Ramos (cell line): ENCODE data around the gene CMTM7.

Experiments used
- in situ Hi-C: fragments of 300-500 bp; cut with MboI; formaldehyde crosslinking; loops from one replicate; pipeline ENCODE4 v1.14.3; 2022; ENCODE audit warnings: low sequenced_read_pairs; ENCODE audit not compliant: unreplicated experiment

CMTM7 gene, protein sequence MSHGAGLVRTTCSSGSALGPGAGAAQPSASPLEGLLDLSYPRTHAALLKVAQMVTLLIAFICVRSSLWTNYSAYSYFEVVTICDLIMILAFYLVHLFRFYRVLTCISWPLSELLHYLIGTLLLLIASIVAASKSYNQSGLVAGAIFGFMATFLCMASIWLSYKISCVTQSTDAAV

GRCh38 chr3:32391643-32392535, at the start of gene CMTM7:
Gene CMTM7, plus strand, starts transcription at chr3:32391853. Its CDS starts 54 bp downstream, at chr3:32391907.
- in situ Hi-C loops: no loop called here

DNA sequence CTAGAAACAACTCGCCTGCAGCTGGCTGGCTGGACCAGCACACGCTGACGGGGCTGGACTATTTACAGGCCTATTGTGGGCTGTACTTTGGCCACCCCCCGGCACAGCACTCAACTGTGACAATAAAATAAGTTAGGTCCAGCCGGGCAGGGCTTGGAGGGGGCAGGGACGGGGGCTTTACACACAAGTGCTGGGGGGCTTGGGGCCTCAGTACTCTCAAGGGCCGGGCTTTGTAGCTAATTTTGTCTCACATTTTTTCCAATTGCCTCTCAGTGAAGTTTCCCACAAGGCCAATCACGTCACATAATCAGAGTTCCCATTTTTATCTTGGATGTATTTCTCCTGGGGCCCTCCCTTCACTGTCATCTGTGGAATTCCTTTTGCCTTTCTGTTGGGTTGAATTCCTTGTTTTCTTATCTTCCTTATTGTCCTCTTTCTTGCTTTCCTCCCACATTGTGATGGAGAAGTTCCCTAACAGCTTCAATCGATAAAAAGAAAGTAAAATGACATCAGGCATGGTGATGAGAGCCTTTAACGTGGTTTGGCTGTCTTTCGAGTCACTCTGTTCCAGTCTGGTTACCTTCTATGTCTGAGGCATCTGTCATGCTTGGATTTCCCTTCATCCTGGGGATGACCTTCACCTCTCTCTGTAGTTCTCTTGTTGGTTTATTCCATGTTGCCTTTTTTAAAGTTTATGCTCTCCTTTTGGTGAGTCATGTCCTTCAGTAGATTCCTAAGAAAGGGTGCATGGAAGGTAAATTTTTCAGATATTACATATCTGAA, 44.1 kb upstream of the CMTM7 start:
- in situ Hi-C loops: no loop called here

DNA sequence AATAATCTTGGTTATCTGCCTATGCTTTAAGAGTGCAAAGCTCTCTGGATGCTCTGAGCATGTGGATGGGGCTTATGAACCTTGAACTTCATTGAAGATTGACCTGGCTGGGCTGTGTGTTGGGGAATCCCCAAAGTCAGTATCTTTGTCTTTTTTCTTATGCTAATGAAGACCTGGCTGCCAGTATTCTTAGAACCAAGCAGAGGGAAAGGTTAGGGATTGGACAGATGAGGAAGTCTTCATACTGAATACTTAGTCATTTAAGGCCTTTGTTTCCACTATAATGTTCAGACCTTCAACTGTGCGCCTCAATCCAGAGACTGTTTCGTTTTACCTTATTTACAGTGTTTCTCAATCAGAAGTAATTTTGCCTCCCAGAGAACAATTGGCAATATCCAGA, 42.5 kb upstream of the CMTM7 start:
- in situ Hi-C loops: no loop called here

DNA sequence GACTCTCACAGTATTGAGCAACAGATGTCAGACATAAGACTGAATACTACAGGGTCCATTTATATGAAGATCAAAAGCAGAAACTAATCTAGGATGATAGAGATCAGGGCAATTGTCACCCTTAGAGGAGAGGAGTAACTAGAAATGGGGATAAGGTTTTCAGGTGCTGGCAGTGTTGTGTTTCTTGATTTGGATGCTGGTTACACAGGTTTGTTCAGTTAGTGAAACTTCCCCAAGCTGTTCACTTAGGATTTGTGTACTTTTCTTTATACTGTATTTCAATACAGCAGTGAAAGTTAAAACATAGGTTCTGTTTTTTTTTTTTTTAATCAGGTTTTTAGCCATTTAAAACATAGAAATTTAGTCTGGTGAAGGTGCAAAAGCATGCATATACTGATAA, 39.1 kb upstream of the CMTM7 start:
- in situ Hi-C loops: no loop called here

DNA sequence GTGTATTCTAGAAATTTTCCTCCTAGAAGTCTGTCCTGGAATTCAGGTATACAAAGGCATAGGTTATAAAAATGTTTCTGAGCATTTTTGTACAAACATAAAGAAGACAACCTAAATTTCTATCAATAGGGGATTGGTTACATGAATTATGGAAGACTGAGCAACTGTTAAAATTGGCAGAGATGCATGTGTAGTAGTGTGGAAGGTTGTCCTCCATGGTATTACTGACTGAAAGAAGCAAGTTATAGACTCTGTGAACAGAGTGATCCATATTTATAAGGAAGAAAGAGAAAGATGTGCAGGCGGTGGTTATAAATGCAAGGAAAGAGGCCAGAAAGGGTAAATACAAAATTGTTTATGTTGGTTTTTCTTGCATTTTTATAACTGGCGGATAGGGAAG, 38.3 kb upstream of the CMTM7 start:
- in situ Hi-C loops: no loop called here

- in situ Hi-C loops: no loop called here
Measured at GRCh38 chr3:32354362-32354778, 37.3 kb upstream of the CMTM7 start.

DNA sequence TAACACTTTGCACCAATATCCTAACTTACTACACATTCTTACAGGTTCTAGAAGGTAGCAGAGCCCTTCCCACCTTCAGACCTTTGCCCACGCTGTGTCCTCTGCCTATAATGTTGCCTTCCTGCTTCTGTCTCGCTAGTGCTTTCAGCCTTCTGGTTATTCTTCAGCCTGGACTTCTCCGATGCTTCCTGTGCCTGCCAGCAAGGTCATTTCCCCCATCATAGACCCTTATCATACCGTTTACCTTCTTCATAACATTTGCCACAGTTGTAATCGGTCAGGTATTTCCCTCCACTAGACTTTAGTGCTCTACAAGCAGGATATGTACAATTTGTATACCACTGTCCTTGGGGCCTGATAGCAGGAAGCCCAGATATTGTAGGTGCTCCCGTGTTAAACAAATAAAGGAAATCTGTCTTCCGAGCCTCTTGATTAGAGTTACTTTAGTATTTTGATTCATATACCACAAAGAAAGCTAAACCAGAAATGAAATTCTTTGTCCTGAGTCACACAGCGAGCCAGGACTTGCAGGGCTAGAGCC, 35.8 kb upstream of the CMTM7 start:
- in situ Hi-C loops: no loop called here

DNA sequence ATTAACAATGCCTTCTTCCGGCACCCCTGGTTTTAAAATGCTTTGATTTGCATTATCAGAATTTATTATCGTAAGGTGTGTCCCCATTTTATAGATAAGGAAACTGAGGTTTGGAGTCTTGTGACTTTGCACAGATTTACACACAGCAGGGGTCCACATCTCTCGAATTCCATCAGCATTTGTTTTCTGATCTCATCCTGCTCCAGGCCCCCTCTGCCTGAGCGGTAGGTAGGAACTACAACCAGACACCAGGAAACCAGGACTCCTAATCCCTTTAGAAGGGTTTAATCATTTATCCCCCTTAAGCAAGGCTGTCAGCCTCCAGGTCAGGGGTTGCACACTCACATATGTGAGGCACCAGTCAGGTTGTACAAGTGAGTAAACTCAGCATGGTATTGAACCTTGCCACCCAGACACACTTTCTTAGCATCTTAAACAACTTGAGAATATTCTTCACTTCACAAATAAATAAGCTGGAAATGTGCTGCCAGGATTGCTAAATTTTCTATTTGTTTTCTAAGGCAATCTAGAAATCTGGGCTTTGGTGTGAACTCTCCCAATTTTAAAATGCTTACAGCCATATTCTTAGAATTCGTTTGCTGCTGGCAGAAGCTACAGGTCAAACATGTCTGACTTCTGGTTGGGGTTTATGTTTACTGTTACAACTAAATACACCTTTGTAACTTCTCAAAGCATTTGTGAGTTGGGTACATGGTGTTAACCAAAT, 31.7 kb upstream of the CMTM7 start:
- in situ Hi-C loops: no loop called here

- in situ Hi-C loops: no loop called here
Measured at GRCh38 chr3:32360493-32360827, 31.2 kb upstream of the CMTM7 start.

DNA sequence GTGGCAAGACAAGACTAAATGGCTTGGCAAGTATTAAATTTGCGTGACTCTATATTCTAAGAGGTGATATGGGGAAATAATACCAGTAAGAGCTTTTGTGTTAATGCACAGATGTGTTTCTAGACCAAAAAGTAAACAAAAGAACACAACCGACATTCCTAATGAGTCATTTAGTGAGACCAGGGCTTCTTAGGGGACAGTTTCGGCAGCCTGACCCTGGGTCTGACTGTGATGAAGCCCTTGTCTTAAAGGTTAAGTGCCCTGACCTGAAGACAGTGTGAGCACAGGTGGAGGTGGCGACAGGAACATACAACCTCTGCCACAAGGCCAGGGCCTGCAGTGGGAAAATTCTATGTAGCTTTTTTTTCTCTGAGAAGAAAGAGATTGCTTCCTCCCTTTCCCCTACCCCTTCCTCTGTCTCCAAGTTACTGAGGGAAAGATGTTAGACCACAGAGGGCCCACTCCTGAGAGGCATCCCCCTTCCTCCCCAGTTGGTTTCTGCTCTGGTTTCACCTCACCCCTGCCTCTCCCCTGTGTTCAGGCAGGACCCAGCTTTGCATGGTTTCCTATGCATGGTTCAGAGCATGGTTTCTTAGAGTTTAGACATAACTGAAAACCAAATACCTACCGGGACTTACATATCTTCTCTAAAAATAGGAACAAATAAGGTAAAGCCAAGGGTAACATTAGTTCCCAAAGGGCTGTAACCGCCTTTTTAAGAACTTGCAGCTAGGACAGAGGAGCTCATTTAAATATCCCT, 24.8 kb upstream of the CMTM7 start:
- in situ Hi-C loops: no loop called here

DNA sequence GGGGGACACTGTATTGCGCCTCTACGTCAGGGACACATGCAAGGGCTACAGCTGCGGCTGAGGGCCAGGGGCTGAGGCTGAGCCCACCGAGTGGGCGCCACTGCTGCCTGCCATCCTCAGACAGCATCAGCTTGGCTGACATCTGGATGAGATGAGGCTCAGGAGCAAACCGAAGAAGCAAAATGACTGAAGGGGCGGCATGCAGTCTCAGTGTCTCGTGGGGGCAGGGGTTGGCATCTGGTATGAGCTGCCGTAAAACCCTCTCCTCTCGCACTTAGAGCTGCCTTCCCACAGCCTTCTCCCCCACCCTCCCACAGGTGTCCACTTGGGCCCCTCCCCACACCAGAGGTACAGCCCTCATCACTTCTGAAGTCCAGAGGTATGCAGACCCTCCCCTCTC, 24.2 kb upstream of the CMTM7 start:
- in situ Hi-C loops: no loop called here

GRCh38 chr3:32371461-32372212, 20.0 kb upstream of the CMTM7 start:
- in situ Hi-C loops: loop anchor here (5.0 kb wide), 1 partner anchor 96 kb away; no protein-coding TSS in a partner anchor

DNA sequence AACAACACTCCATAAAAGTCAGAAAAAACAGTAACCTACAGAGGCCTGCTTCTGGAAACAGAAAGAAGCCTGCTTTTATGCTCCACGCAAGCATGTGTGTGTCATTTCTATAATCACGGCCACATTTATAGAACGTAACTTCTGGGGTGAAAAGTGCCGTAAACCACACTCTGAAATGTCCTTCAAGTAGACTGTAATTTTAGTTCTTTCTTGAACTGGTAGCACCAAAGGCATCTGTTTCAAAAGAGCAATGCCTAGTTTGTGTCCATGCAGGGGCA, 19.5 kb upstream of the CMTM7 start:
- in situ Hi-C loops: loop anchor here (5.0 kb wide), 1 partner anchor 95 kb away; no protein-coding TSS in a partner anchor

- in situ Hi-C loops: loop anchor here (5.0 kb wide), 1 partner anchor 94 kb away; no protein-coding TSS in a partner anchor
Measured at GRCh38 chr3:32373276-32373675, 18.4 kb upstream of the CMTM7 start.

DNA sequence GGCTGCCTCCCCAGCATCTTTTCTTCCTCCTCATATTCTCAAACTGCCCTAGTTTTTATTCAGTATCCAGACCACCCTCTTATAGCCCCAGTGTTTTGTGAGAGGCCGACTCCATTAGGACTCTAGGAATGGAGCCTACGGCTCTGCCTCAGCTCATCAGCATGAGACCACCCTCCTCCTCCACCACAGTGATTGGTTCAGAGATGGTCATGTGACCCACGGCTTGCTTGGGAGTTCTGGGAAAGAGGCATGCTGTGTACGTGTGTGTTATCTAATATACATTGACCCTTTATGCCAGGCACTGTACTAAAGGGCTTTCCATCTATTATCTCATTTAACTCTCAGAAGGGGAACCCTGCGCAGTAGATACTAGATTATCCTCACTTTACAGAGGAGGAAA, 17.8 kb upstream of the CMTM7 start:
- in situ Hi-C loops: loop anchor here (5.0 kb wide), 1 partner anchor 93 kb away; no protein-coding TSS in a partner anchor

GRCh38 chr3:32374788-32375595, 16.7 kb upstream of the CMTM7 start:
- in situ Hi-C loops: loop anchor here (5.0 kb wide), 1 partner anchor 92 kb away; no protein-coding TSS in a partner anchor

DNA sequence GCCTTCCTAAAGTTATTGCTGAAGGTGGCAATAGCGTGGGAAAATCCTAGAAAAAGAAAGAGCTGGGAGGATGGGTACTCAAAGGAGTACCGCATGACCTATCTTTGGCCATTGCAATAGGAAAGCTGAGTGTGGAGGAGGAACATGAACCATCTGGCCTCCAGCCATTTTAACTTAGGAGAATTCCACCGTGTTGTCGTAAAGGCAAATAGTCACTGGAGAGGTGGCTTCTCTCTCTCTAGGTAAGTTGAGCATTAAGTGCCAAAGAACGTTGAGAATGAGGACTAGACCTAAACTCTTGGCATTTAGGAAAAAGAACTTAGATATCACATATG, 16.1 kb upstream of the CMTM7 start:
- in situ Hi-C loops: no loop called here

GRCh38 chr3:32376115-32376514, 15.5 kb upstream of the CMTM7 start:
- in situ Hi-C loops: no loop called here
